ENCODE results near the gene MARCHF10.

The MARCHF10 gene

DNA sequence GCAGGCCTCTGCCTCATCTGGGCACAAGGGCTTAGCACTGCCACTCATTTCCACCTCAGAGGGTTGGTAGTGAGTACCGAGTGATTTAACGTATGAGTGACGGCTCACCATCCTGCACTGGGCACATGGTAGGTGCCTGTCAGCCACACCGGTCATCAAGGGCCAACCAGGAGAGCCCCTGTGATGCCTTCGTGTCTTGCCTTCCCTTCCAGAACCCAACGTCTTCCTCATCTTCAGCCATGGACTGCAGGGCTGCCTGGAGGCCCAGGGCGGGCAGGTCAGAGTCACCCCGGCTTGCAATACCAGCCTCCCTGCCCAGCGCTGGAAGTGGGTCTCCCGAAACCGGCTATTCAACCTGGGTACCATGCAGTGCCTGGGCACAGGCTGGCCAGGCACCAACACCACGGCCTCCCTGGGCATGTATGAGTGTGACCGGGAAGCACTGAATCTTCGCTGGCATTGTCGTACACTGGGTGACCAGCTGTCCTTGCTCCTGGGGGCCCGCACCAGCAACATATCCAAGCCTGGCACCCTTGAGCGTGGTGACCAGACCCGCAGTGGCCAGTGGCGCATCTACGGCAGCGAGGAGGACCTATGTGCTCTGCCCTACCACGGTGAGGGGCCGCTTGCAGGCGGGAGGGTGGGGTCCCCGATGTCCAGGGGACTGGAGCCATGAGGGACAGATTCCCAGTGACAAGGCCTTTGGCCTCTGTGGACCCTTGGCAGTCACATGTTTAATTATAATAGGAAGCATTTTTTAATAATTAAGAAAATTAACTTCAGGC is 143.6 kb downstream of the MARCHF10 start:
- H3K27ac ChIP-seq, result no peak overlapping the region
- TF ChIP-seq, protein P1, sequence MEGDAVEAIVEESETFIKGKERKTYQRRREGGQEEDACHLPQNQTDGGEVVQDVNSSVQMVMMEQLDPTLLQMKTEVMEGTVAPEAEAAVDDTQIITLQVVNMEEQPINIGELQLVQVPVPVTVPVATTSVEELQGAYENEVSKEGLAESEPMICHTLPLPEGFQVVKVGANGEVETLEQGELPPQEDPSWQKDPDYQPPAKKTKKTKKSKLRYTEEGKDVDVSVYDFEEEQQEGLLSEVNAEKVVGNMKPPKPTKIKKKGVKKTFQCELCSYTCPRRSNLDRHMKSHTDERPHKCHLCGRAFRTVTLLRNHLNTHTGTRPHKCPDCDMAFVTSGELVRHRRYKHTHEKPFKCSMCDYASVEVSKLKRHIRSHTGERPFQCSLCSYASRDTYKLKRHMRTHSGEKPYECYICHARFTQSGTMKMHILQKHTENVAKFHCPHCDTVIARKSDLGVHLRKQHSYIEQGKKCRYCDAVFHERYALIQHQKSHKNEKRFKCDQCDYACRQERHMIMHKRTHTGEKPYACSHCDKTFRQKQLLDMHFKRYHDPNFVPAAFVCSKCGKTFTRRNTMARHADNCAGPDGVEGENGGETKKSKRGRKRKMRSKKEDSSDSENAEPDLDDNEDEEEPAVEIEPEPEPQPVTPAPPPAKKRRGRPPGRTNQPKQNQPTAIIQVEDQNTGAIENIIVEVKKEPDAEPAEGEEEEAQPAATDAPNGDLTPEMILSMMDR (conservative IDR thresholded peaks at IDR 0.05), result no peak
- TF ChIP-seq ZFX (IDR thresholded peaks at IDR 0.05), result no peak

DNA sequence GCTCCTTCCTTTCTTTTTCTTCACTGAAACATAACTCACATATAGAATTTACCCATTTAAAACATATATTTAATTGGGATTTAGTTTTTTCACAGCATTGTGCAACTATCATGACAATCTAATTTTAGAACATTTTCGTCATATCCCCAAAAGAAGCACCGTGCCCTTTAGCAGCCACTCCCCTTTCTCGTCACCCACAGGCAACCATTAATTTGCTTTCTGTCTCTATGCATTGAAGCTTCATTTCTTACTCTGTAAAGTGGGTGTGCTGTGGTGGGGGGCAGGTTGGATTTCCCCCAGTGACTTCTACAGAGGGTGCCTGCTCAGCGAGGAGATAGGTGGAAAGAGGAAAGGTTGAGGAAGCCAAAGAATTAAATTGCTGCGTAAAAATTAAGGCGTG is 144.8 kb downstream of the MARCHF10 start:
- TF ChIP-seq, protein P1 (conservative IDR thresholded peaks at IDR 0.05), result no peak
- no peak for TF ChIP-seq ZFX (IDR thresholded peaks at IDR 0.05)
- no peak overlapping the region for H3K27ac ChIP-seq

DNA sequence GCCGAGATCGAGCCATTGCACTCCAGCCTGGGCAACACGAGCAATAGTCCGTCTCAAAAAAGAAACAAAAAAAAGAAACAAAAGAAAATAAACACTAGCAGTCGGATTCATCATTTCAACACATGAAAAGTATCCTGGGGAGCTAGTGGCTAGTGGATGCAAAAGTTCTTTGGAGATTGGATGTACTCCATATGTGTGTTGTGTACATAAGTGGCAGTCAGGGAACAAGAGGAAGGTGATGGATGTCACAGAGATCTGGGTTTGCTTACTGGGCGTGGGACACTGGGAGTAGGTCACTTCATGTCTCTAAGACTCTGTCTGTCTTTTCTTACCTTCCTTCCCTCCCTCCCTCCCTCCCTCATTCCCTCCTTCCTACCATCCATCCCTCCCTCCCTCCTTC is 145.3 kb downstream of the MARCHF10 start:
- H3K27ac ChIP-seq, result no peak overlapping the region
- TF ChIP-seq, protein P1 (conservative IDR thresholded peaks at IDR 0.05), result no peak
- no peak for TF ChIP-seq ZFX (IDR thresholded peaks at IDR 0.05)

DNA sequence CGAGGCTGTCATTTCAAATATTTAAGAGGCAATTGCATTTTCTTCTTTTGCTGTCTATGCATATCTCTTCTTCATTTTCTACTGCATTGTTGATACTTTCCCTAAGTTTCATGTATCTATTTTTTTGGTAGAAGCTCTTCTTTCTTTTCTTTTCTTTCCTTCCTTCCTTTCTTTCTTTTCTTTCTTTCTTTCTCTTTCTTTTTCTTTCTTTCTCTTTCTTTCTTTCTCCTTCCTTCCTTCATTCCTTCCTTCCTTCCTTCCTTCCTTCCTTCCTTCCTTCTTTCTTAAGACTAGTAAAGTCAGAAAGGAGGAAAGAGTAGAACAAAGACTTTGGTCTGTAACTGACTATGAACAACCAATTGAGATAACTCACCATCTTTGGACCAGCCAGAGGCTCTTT is 146.8 kb downstream of the MARCHF10 start:
- TF ChIP-seq, protein P1 (conservative IDR thresholded peaks at IDR 0.05), result no peak
- TF ChIP-seq ZFX (IDR thresholded peaks at IDR 0.05), result no peak
- no peak overlapping the region for H3K27ac ChIP-seq

DNA sequence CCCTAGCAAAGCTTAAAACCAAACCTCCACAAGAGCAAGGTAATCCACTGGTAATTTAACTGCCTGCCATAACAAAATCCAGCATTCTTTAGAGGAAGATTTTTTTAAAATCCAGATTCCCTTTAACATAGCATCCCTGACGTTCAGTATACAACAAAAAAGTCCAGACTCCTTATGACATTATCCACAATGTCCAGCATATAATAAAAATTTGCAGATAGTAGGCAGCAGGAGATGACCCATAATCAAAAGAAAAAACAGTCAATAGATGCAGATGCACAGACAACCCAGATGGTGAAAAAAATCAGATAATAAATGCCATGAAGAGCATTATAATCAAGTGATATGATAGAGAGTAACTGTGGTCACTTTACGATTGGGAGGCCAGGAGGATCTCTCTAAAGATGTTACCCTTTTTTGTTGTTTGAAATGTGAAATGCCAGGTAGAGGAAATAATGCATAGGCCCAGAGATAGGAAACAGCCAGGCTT is 147.4 kb downstream of the MARCHF10 start:
- H3K27ac ChIP-seq, result no peak overlapping the region
- TF ChIP-seq ZFX (IDR thresholded peaks at IDR 0.05), result no peak
- TF ChIP-seq, protein P1 (conservative IDR thresholded peaks at IDR 0.05), result no peak

DNA sequence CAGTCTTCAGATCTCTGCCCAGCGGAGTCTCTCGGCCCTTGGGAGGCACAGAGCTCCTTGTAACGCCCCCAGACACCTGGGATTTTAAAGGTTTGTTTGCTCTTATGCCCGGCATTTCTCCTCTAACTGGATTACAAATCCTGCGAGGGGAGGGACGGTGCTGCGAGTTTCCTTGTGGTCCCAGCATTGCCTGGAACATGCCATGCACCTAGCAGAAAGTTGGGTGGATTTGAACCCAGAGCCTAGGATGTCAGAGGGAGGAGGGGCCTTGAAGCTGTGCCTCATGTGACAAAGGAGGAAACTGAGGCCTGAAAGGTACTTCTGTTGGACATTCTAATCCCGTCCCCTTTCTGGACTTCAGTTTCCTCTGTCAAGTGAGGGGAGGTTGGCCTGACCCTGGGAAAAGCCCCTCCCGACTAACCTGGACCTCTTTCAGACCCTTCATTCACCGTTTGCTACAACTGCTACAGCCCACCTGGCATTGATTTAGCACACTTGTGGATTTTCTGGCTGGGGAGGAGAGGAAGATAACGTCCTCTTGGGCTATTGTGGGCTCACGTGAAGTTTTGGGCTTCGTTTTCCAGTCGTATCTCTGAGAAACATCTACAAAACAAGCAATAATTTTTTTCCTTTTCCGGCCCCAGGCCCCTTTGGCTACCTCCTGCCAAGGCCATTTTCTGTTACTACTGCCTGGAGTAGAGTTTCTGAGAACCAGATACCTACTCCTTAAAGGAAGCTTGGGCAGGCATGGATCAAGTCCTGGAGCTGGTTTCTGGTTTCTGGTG is 149.8 kb downstream of the MARCHF10 start:
- no peak for TF ChIP-seq ZFX (IDR thresholded peaks at IDR 0.05)
- TF ChIP-seq, protein P1 (conservative IDR thresholded peaks at IDR 0.05), result no peak
- no peak overlapping the region for H3K27ac ChIP-seq

DNA sequence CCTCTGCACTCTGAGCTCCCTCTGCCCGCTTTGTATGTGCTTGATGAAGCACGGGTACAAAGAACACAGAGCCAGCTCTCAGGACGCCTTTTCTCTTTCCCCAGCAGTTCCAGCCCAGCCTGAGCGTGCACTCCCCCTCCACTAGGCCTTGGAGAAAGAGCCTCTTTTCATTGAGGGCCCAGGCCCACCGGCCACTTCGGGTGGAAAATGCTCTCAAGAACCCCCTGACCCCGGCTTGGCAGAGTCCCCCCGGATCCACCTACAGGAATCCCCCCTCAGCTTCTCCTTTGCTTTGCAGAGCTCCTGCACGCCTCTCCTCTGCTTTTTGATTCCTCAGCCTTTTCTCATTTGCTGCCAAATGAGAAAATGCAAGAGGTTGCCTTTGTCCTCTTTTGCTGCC is 150.4 kb downstream of the MARCHF10 start:
- no peak for TF ChIP-seq ZFX (IDR thresholded peaks at IDR 0.05)
- TF ChIP-seq, protein P1 (conservative IDR thresholded peaks at IDR 0.05), result no peak
- no peak overlapping the region for H3K27ac ChIP-seq
